Body of pancreas (tissue), 4 donors: ENCODE measurements around the gene C9orf40. TPM values are rescaled to one million over a fixed set of nuclear protein-coding genes. Genes with fewer than 3 reads are reported as not detected.

Source experiments
- ATAC-seq: fragments of 150-250 bp; one replicate; pipeline ENCODE4 v1.9.1; 2016
- DNase-seq, 4 donors: peaks; one replicate each; pipeline ENCODE4 v3.0.0-alpha.2; 2019
- H3K27ac ChIP-seq, 4 donors: fragments of 200-600 bp; sonication (generic); 1 replicate in 3 of 4; 2 replicates in 1 of 4; pipeline versions ENCODE4 v1.5.1 to v1.6.1; 2016 to 2019; ENCODE audit warnings: mild to moderate bottlenecking in 1 of 4, mixed read lengths in 1 of 4, moderate library complexity in 1 of 4
- H3K27me3 ChIP-seq, 2 donors: fragments of 200-600 bp; sonication (generic); one replicate each; pipeline ENCODE4 v1.6.0; 2016; ENCODE audit warnings: mild to moderate bottlenecking in 1 of 2
- H3K36me3 ChIP-seq, 2 donors: fragments of 200-600 bp; sonication (generic); replicated peaks in 1 of 2; 2 replicates each; pipeline ENCODE4 v1.5.1; 2016; ENCODE audit warnings: low read depth in 2 of 2; ENCODE audit not compliant: insufficient read depth in 1 of 2
- H3K4me1 ChIP-seq: fragments of 200-600 bp; sonication (generic); one replicate; pipeline ENCODE4 v1.6.0; 2016
- H3K4me3 ChIP-seq, 2 donors: fragments of 200-600 bp; sonication (generic); 1 replicate in 1 of 2; 2 replicates in 1 of 2; pipeline ENCODE4 v1.5.1; 2016 to 2019
- H3K9me3 ChIP-seq, 3 donors: fragments of 200-600 bp; sonication (generic); 1 replicate in 2 of 3; 2 replicates in 1 of 3; pipeline ENCODE4 v1.5.1; 2016
- POLR2A ChIP-seq, 3 donors: fragments of 450-650 bp; IDR thresholded peaks; one replicate each; pipeline ENCODE4 v1.6.1; 2016; ENCODE audit warnings: antibody characterized with exemption in 3 of 3, mild to moderate bottlenecking in 2 of 3
- WGBS, 2 donors: methylation state at CpG; one replicate each; pipeline ENCODE4 v1.1.5; 2017; 5-methylcytosine and 5-hydroxymethylcytosine counted together
- intact Hi-C: fragments of 100-400 bp; cut with DNase I; formaldehyde crosslinking; loops from one replicate; pipeline ENCODE4 v1.15.1; 2023
- total RNA-seq, 2 donors: library from RNA; depleted of rRNA; stranded (reverse); fragments of >200 nt; gene quantifications; one replicate each; pipeline ENCODE4 v1.1.0, GENCODE V29; 2016
- TF ChIP-seq, protein P1 (sequence below), 7 experiments: fragments of 450-650 bp in 4 of 7; fragments of 200-600 bp in 3 of 7; sonication (generic) in 3 of 7; IDR thresholded peaks; one replicate each; pipeline ENCODE4 v1.5.1; 2016 to 2019; ENCODE audit warnings: antibody characterized with exemption in 7 of 7

The C9orf40 gene, protein sequence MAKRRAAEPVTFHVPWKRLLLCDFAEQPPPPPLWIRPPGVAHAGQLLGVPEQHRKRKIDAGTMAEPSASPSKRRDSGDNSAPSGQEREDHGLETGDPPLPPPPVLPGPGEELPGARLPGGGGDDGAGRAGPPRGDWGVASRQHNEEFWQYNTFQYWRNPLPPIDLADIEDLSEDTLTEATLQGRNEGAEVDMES
- total RNA-seq = 1 to 10 TPM; 1.3 to 9.9 TPM

DNA sequence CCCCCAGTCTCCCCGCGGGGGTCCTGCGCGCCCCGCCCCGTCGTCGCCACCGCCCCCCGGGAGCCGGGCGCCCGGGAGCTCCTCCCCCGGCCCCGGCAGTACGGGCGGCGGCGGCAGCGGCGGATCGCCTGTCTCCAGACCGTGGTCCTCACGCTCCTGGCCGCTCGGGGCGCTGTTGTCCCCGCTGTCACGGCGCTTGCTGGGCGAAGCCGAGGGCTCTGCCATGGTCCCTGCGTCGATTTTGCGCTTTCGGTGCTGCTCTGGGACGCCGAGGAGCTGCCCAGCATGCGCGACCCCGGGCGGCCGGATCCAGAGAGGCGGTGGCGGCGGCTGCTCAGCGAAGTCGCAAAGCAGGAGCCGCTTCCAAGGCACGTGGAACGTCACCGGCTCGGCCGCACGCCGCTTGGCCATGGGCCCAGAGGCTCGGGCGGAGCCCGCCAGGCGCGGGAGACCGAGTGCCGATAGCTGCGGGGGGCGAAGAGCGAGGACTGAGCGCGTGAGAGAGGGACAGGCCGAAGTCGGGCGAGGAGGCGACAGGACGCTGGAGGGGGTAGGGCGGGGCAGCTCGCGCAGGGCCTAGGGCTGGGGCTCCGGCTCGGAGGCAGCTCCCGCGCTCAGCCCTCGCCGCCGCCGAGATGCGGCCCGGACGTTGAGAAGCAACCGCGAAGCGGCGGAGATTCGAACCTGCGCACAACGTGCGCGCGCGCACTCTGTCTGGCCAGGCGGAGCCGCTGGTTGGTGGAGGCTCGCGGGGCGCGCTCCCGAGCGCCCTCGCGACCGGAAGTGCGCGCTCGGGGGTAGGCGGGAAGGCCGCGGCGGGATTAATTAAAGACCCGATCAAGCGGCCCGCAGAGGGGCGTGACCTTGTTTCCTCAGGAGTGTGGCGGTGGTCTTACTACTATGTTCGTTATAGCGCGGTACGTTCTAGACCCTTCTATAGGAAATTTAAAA is at the start of gene C9orf40:
Gene C9orf40 (minus strand): TSS at position 712 of the 951 bp plus-strand sequence. CDS start 301 bp downstream, at position 411.
- intact Hi-C loops = no loop called here
- Histone ChIP-seq H3K27me3 (no peaks in the 10 kb centered on the region), H3K4me1 (peaks cover 13% of the 10 kb centered on the region), H3K36me3 (no peaks in the 10 kb centered on the region), H3K9me3 (no peaks in the 10 kb centered on the region), H3K27ac (peak within 1 kb of the TSS; percentile 75 to 95 (median 88)), H3K4me3 (peak within 1 kb of the TSS; percentile 41 to 93)
- WGBS, 2 donors = 0% methylated on average over 6 to 123 of the region's 125 CpGs
- ATAC-seq = peak; percentile 96
- peak; percentile 90 to 93 (median 90) for DNase-seq
- TF ChIP-seq, protein P1, sequence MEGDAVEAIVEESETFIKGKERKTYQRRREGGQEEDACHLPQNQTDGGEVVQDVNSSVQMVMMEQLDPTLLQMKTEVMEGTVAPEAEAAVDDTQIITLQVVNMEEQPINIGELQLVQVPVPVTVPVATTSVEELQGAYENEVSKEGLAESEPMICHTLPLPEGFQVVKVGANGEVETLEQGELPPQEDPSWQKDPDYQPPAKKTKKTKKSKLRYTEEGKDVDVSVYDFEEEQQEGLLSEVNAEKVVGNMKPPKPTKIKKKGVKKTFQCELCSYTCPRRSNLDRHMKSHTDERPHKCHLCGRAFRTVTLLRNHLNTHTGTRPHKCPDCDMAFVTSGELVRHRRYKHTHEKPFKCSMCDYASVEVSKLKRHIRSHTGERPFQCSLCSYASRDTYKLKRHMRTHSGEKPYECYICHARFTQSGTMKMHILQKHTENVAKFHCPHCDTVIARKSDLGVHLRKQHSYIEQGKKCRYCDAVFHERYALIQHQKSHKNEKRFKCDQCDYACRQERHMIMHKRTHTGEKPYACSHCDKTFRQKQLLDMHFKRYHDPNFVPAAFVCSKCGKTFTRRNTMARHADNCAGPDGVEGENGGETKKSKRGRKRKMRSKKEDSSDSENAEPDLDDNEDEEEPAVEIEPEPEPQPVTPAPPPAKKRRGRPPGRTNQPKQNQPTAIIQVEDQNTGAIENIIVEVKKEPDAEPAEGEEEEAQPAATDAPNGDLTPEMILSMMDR (IDR thresholded peaks at IDR 0.05) = peak; percentile 73 to 92 (median 89)
- TF ChIP-seq POLR2A (IDR thresholded peaks at IDR 0.05) = peak; percentile 48 to 67 (median 49)

DNA sequence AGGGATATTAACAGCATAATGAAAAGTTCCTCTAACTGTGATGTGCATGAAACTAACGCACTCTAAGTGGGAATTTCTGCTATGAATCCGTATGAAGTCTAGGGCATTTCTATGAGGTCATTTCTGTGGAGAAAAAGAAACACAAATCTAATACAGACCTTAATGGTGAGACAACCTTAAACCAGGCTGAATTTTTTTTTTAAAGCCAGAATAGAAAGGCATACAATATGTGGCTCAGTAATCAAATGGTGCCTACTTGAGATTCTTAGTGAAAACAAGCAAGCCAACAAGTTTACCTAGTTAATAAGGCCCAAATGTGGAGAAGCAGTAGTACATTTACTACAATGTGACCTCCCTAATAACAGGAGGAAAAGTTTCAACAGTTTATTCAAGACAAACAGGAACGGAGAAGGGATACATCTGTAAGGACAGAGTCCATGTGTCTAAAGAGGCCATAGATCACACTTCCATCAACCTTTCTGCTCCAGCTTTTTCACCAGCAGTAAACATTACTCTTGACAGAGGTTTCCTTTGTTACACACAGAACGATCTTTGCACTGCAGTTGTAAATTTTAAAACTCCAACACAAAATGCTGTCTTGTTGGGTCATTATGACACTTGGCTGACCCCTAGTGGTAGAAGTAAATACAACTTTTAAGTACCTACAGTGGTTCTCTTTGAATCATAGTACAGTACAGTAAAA is 49.2 kb upstream of the C9orf40 start:
- Histone ChIP-seq H3K36me3 (peaks cover 0 to under 1% of the 10 kb centered on the region in 2 donors), H3K27me3 (no peaks in the 10 kb centered on the region), H3K4me3 (no peak overlapping the region), H3K27ac (peak overlapping the region in 1 of 4 donors; percentile 12), H3K4me1 (peaks cover 4% of the 10 kb centered on the region), H3K9me3 (peaks cover 0 to 2% (median 0%) of the 10 kb centered on the region in 3 donors)
- 56 to 59% methylated on average over 4 of the region's 4 CpGs for WGBS, 2 donors
- no peak for TF ChIP-seq POLR2A (IDR thresholded peaks at IDR 0.05)
- TF ChIP-seq, protein P1 (IDR thresholded peaks at IDR 0.05) = peak; percentile 42 to 81 (median 72)
- DNase-seq (peak in 1 of 4 donors; percentile 7), ATAC-seq (peak; percentile 92)
- intact Hi-C loops = loop anchor here (5.0 kb wide), 1 partner anchor 225 kb away; no protein-coding TSS in a partner anchor

DNA sequence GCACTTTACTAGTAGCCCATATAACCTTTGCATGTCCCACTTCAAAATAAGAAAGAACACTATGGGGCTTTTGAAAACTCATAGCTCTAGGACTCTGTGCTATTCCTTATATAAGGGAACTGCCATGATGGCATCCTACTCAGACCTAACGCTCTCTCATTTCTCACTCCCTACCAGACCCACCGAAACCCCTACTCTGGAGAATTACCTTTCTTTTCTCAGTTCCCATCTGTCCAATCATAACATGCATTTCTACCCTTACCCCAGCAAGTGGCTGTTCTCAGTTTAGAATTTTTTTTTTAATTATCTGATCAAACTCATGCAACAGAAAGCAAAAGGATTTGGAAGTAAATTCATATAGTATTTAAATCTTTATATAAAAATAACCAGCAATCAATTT is 48.1 kb upstream of the C9orf40 start:
- Histone ChIP-seq H3K9me3 (peaks cover 0 to 2% (median 0%) of the 10 kb centered on the region in 3 donors), H3K27ac (no peak overlapping the region), H3K4me3 (no peak overlapping the region), H3K36me3 (no peaks in the 10 kb centered on the region), H3K27me3 (no peaks in the 10 kb centered on the region), H3K4me1 (peaks cover 4% of the 10 kb centered on the region)
- WGBS, 2 donors = 91 to 94% methylated on average over 2 of the region's 2 CpGs
- TF ChIP-seq, protein P1 (IDR thresholded peaks at IDR 0.05) = no peak
- no peak for TF ChIP-seq POLR2A (IDR thresholded peaks at IDR 0.05)
- DNase-seq (no peak), ATAC-seq (no peak)
- intact Hi-C loops = loop anchor here (5.0 kb wide), 1 partner anchor 224 kb away; no protein-coding TSS in a partner anchor

DNA sequence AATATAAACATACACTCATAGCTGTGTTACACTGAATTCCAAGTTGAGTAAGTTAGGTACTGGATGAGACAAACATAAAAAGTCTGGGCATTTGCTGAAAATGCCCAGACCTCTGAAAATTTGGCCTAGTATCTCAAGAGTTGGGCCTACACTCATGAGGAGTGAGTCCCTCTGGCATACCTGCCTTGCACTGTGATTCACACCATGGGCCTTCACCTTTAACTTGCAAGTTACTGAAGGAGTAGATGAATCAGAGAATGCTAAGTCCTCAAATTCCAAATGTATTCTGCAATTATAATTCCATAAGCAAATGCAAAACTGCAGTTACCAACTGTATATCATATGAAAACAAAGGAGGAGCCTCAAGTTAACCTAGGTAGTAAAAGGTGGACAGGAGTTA is 32.3 kb upstream of the C9orf40 start:
- Histone ChIP-seq H3K4me1 (no peaks in the 10 kb centered on the region), H3K4me3 (no peak overlapping the region), H3K9me3 (no peaks in the 10 kb centered on the region), H3K27ac (no peak overlapping the region), H3K36me3 (no peaks in the 10 kb centered on the region), H3K27me3 (no peaks in the 10 kb centered on the region)
- intact Hi-C loops = no loop called here
- TF ChIP-seq, protein P1 (IDR thresholded peaks at IDR 0.05) = no peak
- no peak for TF ChIP-seq POLR2A (IDR thresholded peaks at IDR 0.05)
- ATAC-seq = no peak
- DNase-seq = no peak
